Fibroblast of peridontal ligament (primary cell): ENCODE measurements around the gene CRIP2.

ENCODE experiments used
- DNase-seq: peaks from one replicate; pipeline ENCODE4 v3.0.0-alpha.2; 2010; ENCODE audit errors: extremely low read depth

Gene CRIP2

DNA sequence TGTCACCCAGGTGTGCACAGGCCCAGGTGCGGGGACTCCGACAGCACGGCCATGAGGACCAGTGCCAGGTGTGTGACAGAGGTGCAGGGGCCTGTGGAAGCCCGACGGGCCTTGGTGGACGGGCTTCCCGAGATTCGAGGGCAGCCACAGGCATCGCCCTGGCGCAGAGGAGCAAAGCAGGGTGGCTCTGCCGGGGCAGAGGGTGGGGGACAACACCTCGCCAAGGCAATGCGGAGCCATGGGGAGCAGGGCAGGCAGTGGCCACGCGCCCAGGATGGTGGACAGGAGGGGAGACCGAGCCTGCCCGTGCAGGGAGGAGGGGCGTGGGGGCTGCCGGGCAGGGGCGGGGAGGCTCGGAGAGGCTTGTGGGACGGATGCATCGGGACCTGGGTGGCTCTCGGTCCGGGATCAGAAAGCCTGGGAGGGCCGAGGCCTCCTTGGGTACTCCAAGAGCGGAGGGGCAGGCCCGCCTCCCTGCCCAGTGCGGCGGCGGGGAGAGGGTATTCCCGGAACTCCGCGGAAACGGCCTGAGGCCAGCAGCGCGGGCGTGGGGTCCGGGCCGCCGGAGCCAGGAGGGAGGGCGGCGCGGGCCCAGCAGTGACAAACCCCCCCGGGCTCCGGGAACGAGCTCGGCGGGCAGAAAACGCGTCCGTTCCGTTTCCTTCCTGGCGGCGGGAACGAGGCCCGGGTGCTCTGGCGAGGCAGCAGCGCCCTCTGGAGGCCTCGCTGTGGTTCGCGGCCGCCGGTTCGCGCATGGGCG lies 53.4 kb downstream of the CRIP2 start:
- peak; percentile 56 for DNase-seq

DNA sequence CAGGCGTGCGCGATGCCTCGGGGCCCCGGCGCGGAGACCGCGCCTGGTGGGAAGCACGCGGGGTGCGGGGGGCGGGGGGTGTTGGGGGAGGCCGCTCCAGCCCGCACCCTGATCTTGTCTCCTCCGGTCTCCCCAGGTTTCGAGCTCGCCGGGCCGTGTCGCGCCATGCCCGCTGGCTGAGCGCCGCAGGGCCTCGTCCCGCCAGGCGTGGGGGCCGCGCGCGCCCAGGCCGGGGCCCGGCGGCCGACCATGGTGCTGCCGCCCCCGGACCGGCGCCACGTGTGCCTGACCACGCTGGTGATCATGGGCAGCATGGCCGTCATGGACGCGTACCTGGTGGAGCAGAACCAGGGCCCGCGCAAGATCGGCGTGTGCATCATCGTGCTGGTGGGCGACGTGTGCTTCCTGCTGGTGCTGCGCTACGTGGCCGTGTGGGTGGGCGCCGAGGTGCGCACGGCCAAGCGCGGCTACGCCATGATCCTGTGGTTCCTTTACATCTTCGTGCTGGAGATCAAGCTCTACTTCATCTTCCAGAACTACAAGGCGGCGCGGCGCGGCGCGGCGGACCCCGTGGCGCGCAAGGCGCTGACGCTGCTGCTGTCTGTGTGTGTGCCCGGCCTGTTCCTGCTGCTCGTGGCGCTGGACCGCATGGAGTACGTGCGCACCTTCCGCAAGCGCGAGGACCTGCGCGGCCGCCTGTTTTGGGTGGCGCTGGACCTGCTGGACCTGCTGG lies 54.1 kb downstream of the CRIP2 start:
- DNase-seq, result no peak

- no peak for DNase-seq
Measured at GRCh38 chr14:105529319-105529568, 54.6 kb downstream of the CRIP2 start.
